K562 (cell line): ENCODE results near the gene BRME1. TPM values are rescaled to one million over a fixed set of nuclear protein-coding genes. Genes with fewer than 3 reads are reported as not detected.
"Not testable (repeated sequence)": the region's sequence is repeated elsewhere in the genome, so short reads cannot be mapped to it uniquely, and the experiment has no call there.

ENCODE experiments used
- ATAC-seq: fragments of 200-7000 bp; cut with Tn5 transposase; 3 replicates; pipeline ENCODE4 v1.9.1; 2020; ENCODE audit warnings: moderate library complexity
- BruUV-seq: library from RNA; stranded (reverse); fragments of 400-500 nt; replicated peaks from 2 replicates; lab custom pipeline; 2021; lab: Mats Ljungman, UMichigan
- CTCF ChIA-PET: fragments of 300-600 bp; formaldehyde crosslinking; extraction: SDS; loops from one replicate; lab custom pipeline; 2021; ENCODE audit warnings: low intra/inter-chr PET ratio; lab: Yijun Ruan, JAX
- POLR2A ChIA-PET: fragments of 300-600, 350-650 bp; sonication (Branson Sonifier 250); formaldehyde crosslinking; extraction: SDS; loops from one replicate; lab custom pipeline; 2021; ENCODE audit warnings: antibody characterized with exemption, inconsistent platforms; lab: Yijun Ruan, JAX
- DNase-seq, 4 experiments: peaks; one replicate each; pipeline versions ENCODE4 v3.0.0 to v3.0.0-alpha.2; 2011 to 2018; ENCODE audit warnings: low spot score in 3 of 4, mixed read lengths in 3 of 4; ENCODE audit errors: extremely low read depth in 1 of 4
- FAIRE-seq: peaks from 2 replicates; lab custom pipeline; 2011; peaks lifted over from hg19 to GRCh38; lab: Jason Lieb, UNC
- H2AFZ ChIP-seq: 2 replicates; pipeline ENCODE4 v1.6.0; 2011; ENCODE audit warnings: low read depth, low read length, control low read depth, inconsistent platforms
- H3K27ac ChIP-seq: fragments of 200-600 bp; 3 replicates; pipeline ENCODE4 v1.8.0; 2011; ENCODE audit warnings: low read depth, mild to moderate bottlenecking, control low read depth, inconsistent platforms, low read length, moderate library complexity, mixed read lengths; ENCODE audit errors: extremely low read depth
- H3K27me3 ChIP-seq, 2 experiments: fragments of 300-600 bp in 1 of 2; 2 replicates in 1 of 2; 3 replicates in 1 of 2; pipeline versions ENCODE4 v1.6.0 to v1.8.0; 2011; ENCODE audit warnings: inconsistent platforms in 2 of 2, low read length in 2 of 2, mild to moderate bottlenecking in 1 of 2, mixed read lengths in 1 of 2, moderate library complexity in 1 of 2; ENCODE audit not compliant: control insufficient read depth in 2 of 2, insufficient read depth in 2 of 2
- H3K36me3 ChIP-seq: fragments of 300-600 bp; 3 replicates; pipeline ENCODE4 v1.8.0; 2011; ENCODE audit warnings: mild to moderate bottlenecking, low read length, inconsistent platforms; ENCODE audit not compliant: control insufficient read depth, insufficient read depth
- H3K4me1 ChIP-seq, 2 experiments: fragments of 200-600 bp in 1 of 2; replicated peaks in 1 of 2; 2 replicates in 1 of 2; 3 replicates in 1 of 2; pipeline versions ENCODE4 v1.5.1 to v1.8.0; 2011; ENCODE audit warnings: inconsistent platforms in 2 of 2, low read length in 2 of 2, mild to moderate bottlenecking in 1 of 2, mixed read lengths in 1 of 2, moderate library complexity in 1 of 2; ENCODE audit not compliant: control insufficient read depth in 2 of 2, insufficient read depth in 2 of 2
- H3K4me2 ChIP-seq: 2 replicates; pipeline ENCODE4 v1.6.1; 2011; ENCODE audit warnings: low read length, control low read depth, inconsistent platforms, mixed read lengths; ENCODE audit not compliant: insufficient read depth
- H3K4me3 ChIP-seq: fragments of 200-600 bp; sonication (generic), shearing (Covaris generic); 2 replicates; pipeline ENCODE4 v1.5.1; 2016; ENCODE audit warnings: control low read depth, inconsistent platforms
- H3K79me2 ChIP-seq: fragments of 200-600 bp; 3 replicates; pipeline ENCODE4 v1.8.0; 2011; ENCODE audit warnings: low read length, inconsistent platforms; ENCODE audit not compliant: control insufficient read depth, insufficient read depth
- H3K9ac ChIP-seq, 2 experiments: 2 replicates each; pipeline versions ENCODE4 v1.6.0 to v1.6.1; 2011; ENCODE audit warnings: low read depth in 2 of 2, low read length in 2 of 2, control low read depth in 1 of 2, inconsistent platforms in 1 of 2, mild to moderate bottlenecking in 1 of 2, mixed read lengths in 1 of 2; ENCODE audit not compliant: insufficient read depth in 1 of 2
- H3K9me1 ChIP-seq: one replicate; pipeline ENCODE4 v1.6.0; 2011; ENCODE audit warnings: inconsistent platforms, mild to moderate bottlenecking, low read length, moderate library complexity; ENCODE audit not compliant: control insufficient read depth, insufficient read depth
- H3K9me3 ChIP-seq: replicated peaks from 2 replicates; pipeline ENCODE4 v1.5.1; 2011; ENCODE audit warnings: low read depth, low read length, inconsistent platforms; ENCODE audit not compliant: control insufficient read depth, insufficient read depth
- H4K20me1 ChIP-seq: replicated peaks from 2 replicates; pipeline ENCODE4 v1.6.1; 2011; ENCODE audit warnings: low read length, inconsistent platforms, mixed read lengths; ENCODE audit not compliant: control insufficient read depth, insufficient read depth
- BCOR ChIP-seq: fragments of 450-650 bp; IDR thresholded peaks from 2 replicates; pipeline ENCODE4 v1.6.1; 2016
- MED1 ChIP-seq: sonication (generic); formaldehyde crosslinking; IDR thresholded peaks from 2 replicates; pipeline ENCODE4 v1.8.1; 2023; ENCODE audit warnings: missing genetic modification reagents, borderline replicate concordance
- POLR2G ChIP-seq: fragments of 200-400 bp; formaldehyde crosslinking; IDR thresholded peaks from 2 replicates; pipeline ENCODE4 v1.6.1; 2017; ENCODE audit warnings: low read depth, mild to moderate bottlenecking, antibody characterized with exemption, low read length, moderate library complexity
- ZNF121 ChIP-seq: sonication (generic); formaldehyde crosslinking; conservative IDR thresholded peaks from 2 replicates; pipeline ENCODE4 v1.8.0; 2022; ENCODE audit warnings: missing genetic modification reagents
- WGBS: fragments of 100-300 bp; shearing (Covaris generic); methylation state at CpG from one replicate; pipeline ENCODE4 v1.1.6; 2016; ENCODE audit warnings: low coverage, mixed read lengths; ENCODE audit not compliant: insufficient coverage; ENCODE audit errors: missing lambda C conversion rate; 5-methylcytosine and 5-hydroxymethylcytosine counted together
- in situ Hi-C: fragments of 300-500 bp; cut with MboI; formaldehyde crosslinking; loops from 4 replicates; pipeline ENCODE4 v1.15.0; 2018; ENCODE audit warnings: inconsistent platforms, mixed read lengths
- intact Hi-C: fragments of 100-400 bp; cut with micrococcal nuclease; formaldehyde crosslinking; loops from 2 replicates; pipeline ENCODE4 v1.14.2; 2022
- polyA plus RNA-seq, 8 experiments: library from polyadenylated mRNA; depleted of rRNA in 4 of 8; stranded (reverse) in 5 of 8; unstranded in 3 of 8; fragments of >200 nt; fragmentation: Nextera tagmentation in 2 of 8; fragmentation: Illumina TruSeq in 1 of 8; extraction: Ambion mirVana in 2 of 8; extraction: Trizol in 1 of 8; gene quantifications; 2 replicates each; pipeline versions ENCODE4 v1.2.1 to v1.2.3, GENCODE V29; 2011 to 2014; ENCODE audit warnings: inconsistent platforms in 1 of 8, missing spikeins in 1 of 8
- total RNA-seq, 7 experiments: library from RNA; depleted of rRNA in 6 of 7; stranded (reverse); fragments of >200 nt in 6 of 7; fragmentation: Illumina TruSeq in 2 of 7; extraction: Trizol in 2 of 7; gene quantifications; 2 replicates each; pipeline versions ENCODE4 v1.2.1 to v1.2.3, GENCODE V29; 2011 to 2021; ENCODE audit warnings: low replicate concordance in 1 of 7

Gene BRME1
- total and polyA plus RNA-seq, 9 of the 15 experiments (the other 6 are each of a cell fraction or from before 2014, with no cell fraction given): 0.75 to 6.1 (median 3.6) TPM

GRCh38 chr19:13923194-13923987 is 17.5 kb upstream of the BRME1 start:
- no TSS peak for BruUV-seq
- TF ChIP-seq MED1 (CRISPR knock-in tag) (no peak), POLR2G (peak; percentile 42)
- no peak overlapping the region; a peak in 1 of 4 replicates for H3K9ac ChIP-seq
- DNase-seq (no peak), ATAC-seq (no peak), FAIRE-seq (no peak)
- intact Hi-C loops (no loop called here), in situ Hi-C loops (no loop called here)
- H4K20me1 ChIP-seq: no peaks in the 10 kb centered on the region
- peaks cover 0 to 14% of the 10 kb centered on the region in 2 experiments; a peak in 2 of 5 replicates for H3K4me1 ChIP-seq
- H3K4me3 ChIP-seq: no peak overlapping the region
- POLR2A ChIA-PET: interaction anchor here (4.3 kb wide), 1 partner anchor 9 kb away, joined by 21 read pairs; no protein-coding TSS in a partner anchor
- no peaks in the 10 kb centered on the region; a peak in 1 of 5 replicates for H3K27me3 ChIP-seq
- no peak overlapping the region for H3K27ac ChIP-seq
- peaks cover 4% of the 10 kb centered on the region for H3K9me1 ChIP-seq
- H3K36me3 ChIP-seq: peaks cover 71% of the 10 kb centered on the region
- 93% methylated on average over 24 of the region's 28 CpGs for WGBS
- no peaks in the 10 kb centered on the region for H3K79me2 ChIP-seq
- H2AFZ ChIP-seq: no peak overlapping the region
- peaks cover 6% of the 10 kb centered on the region for H3K9me3 ChIP-seq
- H3K4me2 ChIP-seq: no peak overlapping the region
- CTCF ChIA-PET: no interaction called here

- H3K4me2 ChIP-seq, H3K9ac ChIP-seq, H2AFZ ChIP-seq, intact Hi-C loops, H3K9me1 ChIP-seq, H3K9me3 ChIP-seq, FAIRE-seq, ATAC-seq, in situ Hi-C loops, H3K27ac ChIP-seq, BruUV-seq, H3K27me3 ChIP-seq, CTCF ChIA-PET, H3K4me3 ChIP-seq, H3K79me2 ChIP-seq, H4K20me1 ChIP-seq: not testable (repeated sequence)
- POLR2A ChIA-PET: interaction anchor here (0.8 to 4.3 kb wide), 3 partner anchors 11 to 87 kb away, joined by 3 to 21 read pairs (median 13); no protein-coding TSS in a partner anchor
- TF ChIP-seq ZNF121: peak; percentile 77
- TF ChIP-seq BCOR: 0 out of 2 replicates have a peak, but pooled peaks have one; percentile 37
- Histone ChIP-seq H3K36me3 (peaks cover 67% of the 10 kb centered on the region), H3K4me1 (peaks cover 0 to 17% of the 10 kb centered on the region in 2 experiments; a peak in 2 of 5 replicates)
- 79% methylated on average over 5 of the region's 6 CpGs for WGBS
- peak in 1 of 4 experiments; percentile 3 for DNase-seq
Observed at GRCh38 chr19:13922118-13922517, 16.2 kb upstream of the BRME1 start.
